ENCODE measurements around the gene PEX5.

The PEX5 gene

DNA sequence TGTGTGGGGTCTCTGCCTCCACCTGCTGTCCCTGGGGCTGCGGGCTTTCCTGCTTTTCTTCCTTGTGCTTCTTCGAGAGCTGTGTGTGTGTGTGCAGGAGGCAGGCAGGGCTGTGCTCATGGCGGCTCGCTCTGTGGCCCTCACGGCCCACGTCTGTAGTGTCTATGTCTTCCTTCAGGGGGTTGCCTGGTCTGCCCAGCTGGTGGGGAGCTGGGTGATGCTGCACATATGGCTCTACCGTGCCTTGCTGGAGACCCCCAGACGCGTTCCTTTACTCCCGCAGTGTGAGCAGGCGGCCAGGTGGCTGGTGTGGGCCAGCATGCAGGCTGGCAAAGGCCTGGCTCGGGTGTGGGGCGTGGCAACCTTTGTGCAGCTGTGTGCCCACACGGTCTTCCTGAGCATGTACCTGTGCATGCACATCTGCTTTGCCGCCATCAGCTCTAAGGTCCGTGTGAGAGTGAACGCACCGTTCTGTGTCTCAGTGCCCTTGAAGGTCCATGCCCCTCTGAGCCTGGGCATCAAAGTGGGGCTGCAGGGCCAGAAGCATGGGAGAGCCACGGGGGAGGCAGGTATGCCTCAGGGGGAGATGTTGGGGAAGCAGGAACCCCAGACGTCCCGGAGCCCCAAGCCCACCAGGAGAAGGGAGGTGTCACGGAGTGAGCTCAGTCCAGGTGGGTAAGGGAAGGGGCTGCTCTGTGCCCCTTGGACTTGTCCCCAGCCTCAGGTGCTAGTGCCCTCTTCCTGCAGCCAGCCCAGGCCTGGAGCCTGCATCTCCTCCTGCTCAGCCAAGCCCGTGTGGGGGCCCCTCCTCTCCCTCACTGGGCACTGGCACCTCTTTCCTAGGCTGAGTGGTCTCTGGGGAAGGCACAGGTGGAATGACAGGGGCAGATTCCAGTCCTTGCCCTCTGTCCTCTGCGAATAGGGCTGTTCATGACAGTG, 33.0 kb upstream of the PEX5 start:
- Histone ChIP-seq H2AFZ (ENCODE audit: low read depth) (no peak overlapping the region), H3K79me2 (ENCODE audit: insufficient read depth, low read depth) (no peaks in the 10 kb centered on the region), H3K4me3 (IDR thresholded peaks at IDR 0.05; ENCODE audit: insufficient read depth, low read depth, low read length) (no peak overlapping the region), H3K27ac (no peak overlapping the region), H4K20me1 (ENCODE audit: insufficient read depth) (no peaks in the 10 kb centered on the region), H3K36me3 (ENCODE audit: insufficient read depth) (no peaks in the 10 kb centered on the region), H3K4me2 (no peak overlapping the region), H3K4me1 (ENCODE audit: low read depth, poor library complexity, severe bottlenecking) (no peaks in the 10 kb centered on the region), H3K27me3 (ENCODE audit: insufficient read depth, low read depth) (no peaks in the 10 kb centered on the region), H3K9ac (no peak overlapping the region)
- TF ChIP-seq, protein P1, sequence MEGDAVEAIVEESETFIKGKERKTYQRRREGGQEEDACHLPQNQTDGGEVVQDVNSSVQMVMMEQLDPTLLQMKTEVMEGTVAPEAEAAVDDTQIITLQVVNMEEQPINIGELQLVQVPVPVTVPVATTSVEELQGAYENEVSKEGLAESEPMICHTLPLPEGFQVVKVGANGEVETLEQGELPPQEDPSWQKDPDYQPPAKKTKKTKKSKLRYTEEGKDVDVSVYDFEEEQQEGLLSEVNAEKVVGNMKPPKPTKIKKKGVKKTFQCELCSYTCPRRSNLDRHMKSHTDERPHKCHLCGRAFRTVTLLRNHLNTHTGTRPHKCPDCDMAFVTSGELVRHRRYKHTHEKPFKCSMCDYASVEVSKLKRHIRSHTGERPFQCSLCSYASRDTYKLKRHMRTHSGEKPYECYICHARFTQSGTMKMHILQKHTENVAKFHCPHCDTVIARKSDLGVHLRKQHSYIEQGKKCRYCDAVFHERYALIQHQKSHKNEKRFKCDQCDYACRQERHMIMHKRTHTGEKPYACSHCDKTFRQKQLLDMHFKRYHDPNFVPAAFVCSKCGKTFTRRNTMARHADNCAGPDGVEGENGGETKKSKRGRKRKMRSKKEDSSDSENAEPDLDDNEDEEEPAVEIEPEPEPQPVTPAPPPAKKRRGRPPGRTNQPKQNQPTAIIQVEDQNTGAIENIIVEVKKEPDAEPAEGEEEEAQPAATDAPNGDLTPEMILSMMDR (conservative IDR thresholded peaks at IDR 0.05; ENCODE audit: low read depth, low read length) = no peak

DNA sequence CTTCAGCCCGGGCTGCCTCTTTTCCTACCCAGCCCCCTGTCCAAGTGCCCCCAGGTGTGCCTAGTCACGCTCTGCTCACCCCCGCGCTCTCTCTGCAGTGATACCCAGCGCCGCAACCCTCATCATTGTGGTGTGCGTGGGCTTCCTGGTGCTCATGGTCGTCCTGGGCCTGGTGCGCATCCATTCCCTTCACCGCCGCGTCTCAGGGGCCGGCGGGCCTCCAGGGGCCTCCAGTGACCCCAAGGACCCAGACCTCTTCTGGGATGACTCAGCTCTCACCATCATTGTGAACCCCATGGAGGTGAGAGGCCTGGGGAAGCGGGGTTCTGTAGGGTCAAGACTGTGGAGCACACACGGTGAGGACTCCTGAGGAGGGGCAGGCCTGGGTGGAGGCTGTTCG, 32.1 kb upstream of the PEX5 start:
- Histone ChIP-seq H2AFZ (ENCODE audit: low read depth) (no peak overlapping the region), H3K79me2 (ENCODE audit: insufficient read depth, low read depth) (no peaks in the 10 kb centered on the region), H3K4me1 (ENCODE audit: low read depth, poor library complexity, severe bottlenecking) (no peaks in the 10 kb centered on the region), H3K4me3 (IDR thresholded peaks at IDR 0.05; ENCODE audit: insufficient read depth, low read depth, low read length) (no peak overlapping the region), H3K27me3 (ENCODE audit: insufficient read depth, low read depth) (no peaks in the 10 kb centered on the region), H3K36me3 (ENCODE audit: insufficient read depth) (no peaks in the 10 kb centered on the region), H3K9ac (no peak overlapping the region), H4K20me1 (ENCODE audit: insufficient read depth) (no peaks in the 10 kb centered on the region), H3K4me2 (no peak overlapping the region), H3K27ac (no peak overlapping the region)
- TF ChIP-seq, protein P1 (conservative IDR thresholded peaks at IDR 0.05; ENCODE audit: low read depth, low read length) = no peak

DNA sequence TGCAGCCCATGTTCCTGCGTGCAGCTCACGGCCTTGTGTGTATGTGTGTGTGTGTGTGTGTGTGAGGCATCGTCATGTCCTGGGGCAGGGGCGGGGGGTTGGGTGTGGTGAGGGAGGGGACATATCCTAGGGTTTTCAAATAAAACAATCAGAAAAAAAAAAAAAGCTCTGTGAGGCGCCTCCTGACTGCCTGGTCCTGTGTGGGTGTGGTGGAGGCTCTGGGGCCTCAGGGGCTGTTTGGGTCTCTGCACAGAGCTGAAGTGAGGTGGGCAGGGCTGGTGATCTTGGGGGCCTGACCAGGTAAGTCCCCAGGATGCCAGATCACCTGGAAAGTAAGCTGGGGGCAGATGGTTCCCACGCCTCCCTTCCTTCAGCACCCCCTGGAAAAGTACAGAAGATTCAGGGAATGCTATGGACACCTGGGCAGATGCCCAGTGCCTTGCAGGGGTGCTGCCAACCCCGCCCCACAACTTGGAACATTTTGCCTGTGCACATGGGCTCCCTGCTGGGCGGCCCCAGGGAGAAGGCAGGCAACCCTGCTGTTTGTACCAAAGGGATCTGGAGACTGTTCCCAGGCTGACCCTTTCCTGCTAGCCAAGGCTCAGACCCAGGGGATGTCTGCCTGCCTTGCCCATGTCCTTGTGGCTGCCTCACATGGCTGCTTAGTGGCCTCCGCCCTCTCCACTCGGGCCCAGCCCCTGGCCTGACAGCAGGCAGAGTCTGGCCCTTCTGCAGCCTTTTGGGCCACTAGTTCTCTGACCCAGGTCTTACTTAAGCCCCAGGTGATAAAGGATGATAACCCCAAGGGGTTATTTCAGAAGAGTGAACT, 30.5 kb upstream of the PEX5 start:
- Histone ChIP-seq H3K4me2 (no peak overlapping the region), H3K36me3 (ENCODE audit: insufficient read depth) (no peaks in the 10 kb centered on the region), H3K79me2 (ENCODE audit: insufficient read depth, low read depth) (no peaks in the 10 kb centered on the region), H3K27ac (no peak overlapping the region), H3K9ac (no peak overlapping the region), H3K27me3 (ENCODE audit: insufficient read depth, low read depth) (no peaks in the 10 kb centered on the region), H2AFZ (ENCODE audit: low read depth) (no peak overlapping the region), H3K4me1 (ENCODE audit: low read depth, poor library complexity, severe bottlenecking) (no peaks in the 10 kb centered on the region), H3K4me3 (IDR thresholded peaks at IDR 0.05; ENCODE audit: insufficient read depth, low read depth, low read length) (no peak overlapping the region), H4K20me1 (ENCODE audit: insufficient read depth) (no peaks in the 10 kb centered on the region)
- TF ChIP-seq, protein P1 (conservative IDR thresholded peaks at IDR 0.05; ENCODE audit: low read depth, low read length) = no peak

DNA sequence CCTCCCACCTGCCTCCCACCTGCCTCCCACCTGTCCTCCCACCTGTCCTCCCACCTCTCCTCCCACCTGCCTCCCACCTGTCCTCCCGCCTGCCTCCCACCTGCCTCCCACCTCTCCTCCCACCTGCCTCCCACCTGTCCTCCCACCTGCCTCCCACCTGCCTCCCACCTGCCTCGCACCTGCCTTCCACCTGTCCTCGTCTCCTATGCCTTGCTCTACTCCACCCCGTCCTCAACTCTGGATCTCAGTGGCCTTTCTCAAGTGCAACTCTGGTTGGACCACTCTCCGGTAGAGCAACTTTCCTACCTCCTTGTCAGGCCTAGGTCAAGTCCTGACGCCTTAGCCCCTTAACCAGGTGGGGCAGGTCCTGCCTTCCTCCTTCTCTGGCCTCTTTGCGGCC, 29.3 kb upstream of the PEX5 start:
- no peaks in the 10 kb centered on the region for H4K20me1 ChIP-seq (ENCODE audit: insufficient read depth)
- TF ChIP-seq, protein P1 (conservative IDR thresholded peaks at IDR 0.05; ENCODE audit: low read depth, low read length) = no peak
- H3K4me1 ChIP-seq (ENCODE audit: low read depth, poor library complexity, severe bottlenecking) = no peaks in the 10 kb centered on the region
- H2AFZ ChIP-seq (ENCODE audit: low read depth) = no peak overlapping the region
- H3K4me2 ChIP-seq = no peak overlapping the region
- no peaks in the 10 kb centered on the region for H3K79me2 ChIP-seq (ENCODE audit: insufficient read depth, low read depth)
- H3K9ac ChIP-seq = no peak overlapping the region
- H3K27ac ChIP-seq = no peak overlapping the region
- no peaks in the 10 kb centered on the region for H3K27me3 ChIP-seq (ENCODE audit: insufficient read depth, low read depth)
- no peaks in the 10 kb centered on the region for H3K36me3 ChIP-seq (ENCODE audit: insufficient read depth)
- H3K4me3 ChIP-seq (IDR thresholded peaks at IDR 0.05; ENCODE audit: insufficient read depth, low read depth, low read length) = no peak overlapping the region

Data from KMS-11 (cell line).